T1000 (cell line): Measurements from ENCODE around the gene PILRA.
"Not testable (repeated sequence)": the region's sequence is repeated elsewhere in the genome, so short reads cannot be mapped to it uniquely, and the experiment has no call there.

Source experiments
- DNase-seq: peaks from one replicate; lab custom pipeline; 2025; ENCODE audit warnings: mixed read lengths; lab: John Stamatoyannopoulos, UW

PILRA gene

GRCh38 chr7:100434297-100435144 lies 61.2 kb downstream of the PILRA start:
- DNase-seq, result no peak

DNA sequence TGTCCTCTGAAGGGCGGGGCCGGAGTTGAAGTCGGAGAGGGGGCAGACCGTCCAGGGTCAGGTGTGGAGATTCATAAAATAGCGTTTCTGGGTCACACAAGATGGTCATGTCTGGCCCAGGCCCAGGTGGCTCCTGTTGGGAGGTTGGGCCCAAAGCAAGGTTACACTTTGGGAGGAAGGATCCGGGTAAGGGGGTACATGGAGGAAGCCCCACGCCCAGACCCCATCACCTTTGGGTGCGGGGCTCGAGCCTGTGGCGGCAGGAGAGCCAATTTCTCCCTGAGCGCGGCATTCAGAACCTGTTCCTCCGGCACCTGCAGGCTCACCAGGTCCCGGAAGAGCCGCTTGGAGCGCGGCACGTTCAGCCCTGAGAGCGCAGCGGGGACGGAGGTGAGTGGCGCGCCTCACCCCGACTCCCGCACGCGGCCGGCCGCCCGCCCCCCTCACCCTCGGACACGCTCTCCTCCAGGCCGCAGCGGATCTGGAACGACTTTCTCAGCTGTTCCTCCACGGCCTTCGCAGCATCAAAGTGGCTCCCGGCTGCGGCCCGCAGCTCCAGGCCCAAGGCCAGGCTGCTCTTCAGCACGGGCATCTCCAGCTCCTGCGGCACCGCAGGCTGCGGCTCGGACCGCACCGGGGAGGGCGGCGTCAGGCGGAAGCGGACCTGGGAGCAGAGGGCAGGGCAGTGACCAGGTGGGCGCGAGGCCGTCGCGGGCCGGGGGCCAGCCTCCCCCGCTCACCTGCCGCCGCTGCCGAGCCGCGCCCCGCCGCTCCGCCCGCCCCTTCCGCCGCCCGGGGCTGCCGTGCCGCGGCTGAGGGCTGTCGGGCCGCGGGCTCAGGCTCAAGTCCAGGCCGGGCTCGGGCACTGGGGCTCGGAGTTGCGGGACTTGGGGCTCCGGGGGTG lies 62.4 kb downstream of the PILRA start:
- DNase-seq, result no peak

DNA sequence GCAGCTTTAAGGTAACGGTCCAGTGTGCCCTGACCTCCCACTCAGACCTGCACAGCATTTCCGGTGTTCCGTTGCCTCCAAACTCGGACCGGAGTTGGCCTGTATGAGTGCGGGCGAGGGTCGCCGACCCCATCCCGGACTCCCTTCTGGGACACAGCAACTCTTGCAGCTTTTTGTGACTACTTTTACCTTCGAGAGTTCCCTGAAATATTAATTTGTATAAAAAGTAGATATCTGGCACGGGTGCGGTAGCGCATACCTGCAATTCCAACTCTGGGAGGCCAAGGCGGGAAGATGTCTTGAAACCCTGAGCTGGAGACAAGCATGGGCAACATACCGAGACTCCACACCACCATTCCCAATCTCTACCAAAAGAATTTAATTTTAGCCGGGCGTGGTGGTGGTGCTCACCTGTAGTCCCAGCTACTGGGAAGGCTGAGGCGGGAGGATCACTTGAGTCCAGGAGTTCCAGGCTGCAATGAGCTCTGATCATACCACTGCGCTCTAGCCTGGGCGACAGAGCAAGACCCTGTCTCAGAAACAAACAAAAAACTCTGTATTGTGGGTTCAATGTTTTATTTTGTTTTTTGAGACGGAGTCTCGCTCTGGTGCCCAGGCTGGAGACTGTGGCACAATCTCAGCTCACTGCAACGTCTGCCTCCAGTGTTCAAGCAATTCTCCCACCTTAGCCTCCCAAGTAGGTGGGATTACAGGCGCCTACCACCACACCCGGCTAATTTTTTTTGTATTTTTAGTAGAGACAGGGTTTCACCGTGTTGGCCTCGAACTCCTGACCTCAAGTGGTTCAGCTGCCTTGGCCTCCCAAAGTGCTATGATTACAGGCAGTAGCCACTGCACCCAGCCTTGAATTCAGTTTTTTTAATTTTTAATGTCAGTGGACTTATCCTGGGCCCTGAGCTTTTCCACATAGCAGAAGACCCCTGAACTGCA lies 64.1 kb downstream of the PILRA start:
- no peak for DNase-seq

- no peak for DNase-seq
Measured at GRCh38 chr7:100438172-100438571, 64.9 kb downstream of the PILRA start.

GRCh38 chr7:100438731-100439130 lies 65.4 kb downstream of the PILRA start:
- not testable (repeated sequence) for DNase-seq

DNA sequence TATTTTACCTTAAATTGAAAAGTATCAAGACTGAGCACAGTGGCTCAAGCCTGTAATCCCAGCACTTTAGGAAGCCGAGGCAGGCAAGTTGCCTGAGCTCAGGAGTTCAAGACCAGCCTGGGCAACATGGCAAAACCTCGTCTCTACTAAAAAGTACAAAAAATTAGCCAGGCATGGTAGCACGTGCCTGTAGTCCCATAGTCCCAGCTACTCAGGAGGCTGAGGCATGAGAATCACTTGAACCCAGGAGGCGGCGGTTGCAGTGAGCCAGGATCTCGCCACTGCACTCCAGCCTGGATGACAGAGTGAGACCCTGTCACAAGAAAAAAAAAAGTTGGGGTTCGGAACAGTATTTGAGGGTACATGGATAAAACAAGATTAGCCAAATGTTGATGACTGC lies 66.0 kb downstream of the PILRA start:
- not testable (repeated sequence) for DNase-seq

DNA sequence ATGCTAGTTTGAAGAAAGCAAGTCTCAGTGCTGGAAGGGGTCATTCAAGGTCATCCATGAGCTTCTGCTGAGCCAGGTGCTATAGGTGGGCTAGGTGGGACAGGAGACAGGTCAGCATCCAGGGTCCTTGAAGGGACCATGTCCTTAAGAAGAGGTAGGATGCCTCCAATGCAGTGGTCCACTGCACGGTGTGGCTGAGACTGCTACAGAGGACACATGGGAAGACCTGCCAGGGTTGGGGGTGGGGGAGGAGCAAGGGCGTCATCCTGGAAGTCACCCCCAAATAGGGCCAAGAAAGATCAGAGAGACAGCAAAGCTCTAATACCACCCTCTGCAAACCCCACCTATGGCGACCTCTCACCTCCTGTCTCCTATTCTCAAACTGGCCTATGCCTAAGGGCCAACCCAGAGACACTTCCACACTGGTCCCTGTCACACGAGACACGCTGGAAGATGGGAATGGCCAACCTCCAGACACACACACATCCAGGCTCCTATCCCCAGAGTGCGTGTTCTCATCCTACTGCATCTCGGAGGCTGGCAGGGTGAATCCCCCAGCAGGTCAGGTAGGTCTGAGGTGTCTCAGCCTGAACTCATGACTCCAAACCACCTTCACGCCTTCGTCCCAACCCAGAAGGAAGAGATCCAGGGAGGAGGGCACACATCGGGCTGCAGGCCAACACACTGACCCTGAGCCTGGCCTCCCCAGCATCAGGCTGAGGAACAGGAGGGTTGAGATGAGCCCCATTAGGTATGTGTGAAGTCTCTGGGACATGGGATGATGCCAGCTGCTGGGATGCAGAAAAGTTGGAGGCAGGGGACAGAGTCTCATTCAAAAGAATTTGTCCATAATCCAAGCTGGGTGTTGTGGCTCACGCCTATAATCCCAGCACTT lies 68.6 kb downstream of the PILRA start:
- DNase-seq, result no peak

- no peak for DNase-seq
Measured at GRCh38 chr7:100443096-100443840, 70.0 kb downstream of the PILRA start.

- DNase-seq, result no peak
Measured at GRCh38 chr7:100444311-100445278, 71.3 kb downstream of the PILRA start.

DNA sequence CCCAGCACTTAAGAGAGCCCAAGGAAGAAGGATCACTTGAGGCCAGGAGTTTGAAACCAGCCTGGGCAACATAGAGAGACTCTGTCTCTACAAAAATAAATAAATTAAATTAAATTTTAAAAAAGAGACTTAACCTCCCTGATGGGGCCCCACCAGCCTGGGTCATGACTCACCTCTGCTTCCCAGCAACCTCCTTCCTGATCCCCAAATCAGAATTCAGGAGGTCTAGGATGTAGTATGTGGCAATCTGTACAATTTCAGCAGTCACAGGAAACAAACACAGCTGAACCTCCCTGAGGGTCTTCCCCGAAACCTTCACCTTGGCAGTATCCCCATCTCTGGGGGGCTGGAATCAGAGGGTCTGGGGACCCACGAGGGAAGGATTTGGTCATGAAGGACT lies 72.8 kb downstream of the PILRA start:
- no peak for DNase-seq

- DNase-seq, result not testable (repeated sequence)
Measured at GRCh38 chr7:100447363-100447762, 74.1 kb downstream of the PILRA start.

DNA sequence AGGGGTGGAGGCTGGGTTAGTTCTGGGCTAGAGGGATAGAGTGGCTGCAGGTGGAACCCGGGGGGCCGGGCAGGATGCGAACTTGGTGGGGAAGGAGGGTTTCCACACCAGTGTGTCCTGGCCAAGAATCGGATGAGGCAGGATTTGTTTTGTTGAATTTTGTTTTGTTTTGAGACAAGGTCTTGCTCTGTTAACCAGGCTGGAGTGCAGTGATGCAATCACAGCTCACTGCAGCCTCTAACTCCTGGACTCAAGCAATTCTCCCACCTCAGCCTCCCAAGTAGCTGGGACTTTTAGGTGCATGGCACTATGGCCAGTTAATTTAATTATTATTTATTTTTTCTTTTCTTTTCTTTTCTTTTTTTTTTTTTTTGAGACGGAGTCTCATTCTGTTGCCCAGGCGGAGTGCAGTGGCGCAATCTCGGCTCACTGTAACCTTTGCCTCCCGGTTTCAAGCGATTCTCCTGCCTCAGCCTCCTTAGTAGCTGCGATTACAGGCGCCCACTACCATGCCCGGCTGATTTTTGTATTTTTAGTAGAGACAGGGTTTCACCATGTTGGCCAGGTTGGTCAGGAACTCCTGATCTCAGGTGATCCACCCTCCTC lies 76.0 kb downstream of the PILRA start:
- DNase-seq, result no peak
